ENCODE results near the gene EPHA6. TPM values are rescaled to one million over a fixed set of nuclear protein-coding genes. Genes with fewer than 3 reads are reported as not detected.

Gene EPHA6
- total RNA-seq (2022; extraction: Qiagen RNA extraction), result 0.07 to 0.33 TPM (median 0.18 TPM) in 4 of 5 replicates, not detected in the other

DNA sequence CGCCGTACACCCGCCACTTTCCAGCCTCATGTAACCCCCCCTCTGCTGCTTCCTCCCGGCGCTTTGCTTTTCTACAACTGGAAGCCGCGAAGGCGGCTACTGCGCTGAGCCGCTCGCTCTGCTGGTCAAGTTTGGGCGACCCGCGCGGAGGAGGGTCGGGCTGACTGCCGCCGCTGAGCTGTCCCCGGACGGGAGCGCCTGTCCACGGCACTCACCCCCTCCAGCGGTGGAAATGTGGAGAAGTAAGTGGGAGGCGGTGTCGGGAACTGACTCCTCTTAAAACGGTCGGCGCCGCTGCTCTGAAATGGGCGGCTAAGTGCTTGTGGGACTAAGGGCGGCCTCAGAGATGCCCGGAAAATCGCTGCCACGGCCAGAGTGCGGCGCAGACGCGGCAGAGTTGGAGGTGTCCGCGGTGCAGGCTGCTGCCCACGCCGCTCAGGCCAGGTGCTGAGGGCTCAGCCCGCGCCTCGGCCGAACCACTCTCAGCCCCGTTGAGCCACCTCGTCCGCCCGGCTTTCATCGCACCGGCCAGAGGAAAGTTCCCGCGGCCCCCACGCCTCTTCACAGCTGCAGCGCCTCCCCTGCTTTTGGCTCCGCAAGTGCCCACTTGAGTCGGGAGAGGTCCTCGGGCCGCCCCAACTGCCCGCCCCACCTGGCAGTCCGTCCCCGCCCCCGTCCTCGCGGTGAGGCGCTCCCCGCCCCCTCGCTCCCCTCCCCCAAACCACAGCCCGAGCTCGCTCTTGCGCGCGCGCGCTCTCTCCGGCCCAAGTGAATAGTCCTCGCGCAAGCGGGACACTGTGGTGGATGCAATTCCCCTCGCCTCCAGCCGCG lies at the start of gene EPHA6:
EPHA6 (plus strand) TSS at position 775 of the 831 bp plus-strand sequence.

DNA sequence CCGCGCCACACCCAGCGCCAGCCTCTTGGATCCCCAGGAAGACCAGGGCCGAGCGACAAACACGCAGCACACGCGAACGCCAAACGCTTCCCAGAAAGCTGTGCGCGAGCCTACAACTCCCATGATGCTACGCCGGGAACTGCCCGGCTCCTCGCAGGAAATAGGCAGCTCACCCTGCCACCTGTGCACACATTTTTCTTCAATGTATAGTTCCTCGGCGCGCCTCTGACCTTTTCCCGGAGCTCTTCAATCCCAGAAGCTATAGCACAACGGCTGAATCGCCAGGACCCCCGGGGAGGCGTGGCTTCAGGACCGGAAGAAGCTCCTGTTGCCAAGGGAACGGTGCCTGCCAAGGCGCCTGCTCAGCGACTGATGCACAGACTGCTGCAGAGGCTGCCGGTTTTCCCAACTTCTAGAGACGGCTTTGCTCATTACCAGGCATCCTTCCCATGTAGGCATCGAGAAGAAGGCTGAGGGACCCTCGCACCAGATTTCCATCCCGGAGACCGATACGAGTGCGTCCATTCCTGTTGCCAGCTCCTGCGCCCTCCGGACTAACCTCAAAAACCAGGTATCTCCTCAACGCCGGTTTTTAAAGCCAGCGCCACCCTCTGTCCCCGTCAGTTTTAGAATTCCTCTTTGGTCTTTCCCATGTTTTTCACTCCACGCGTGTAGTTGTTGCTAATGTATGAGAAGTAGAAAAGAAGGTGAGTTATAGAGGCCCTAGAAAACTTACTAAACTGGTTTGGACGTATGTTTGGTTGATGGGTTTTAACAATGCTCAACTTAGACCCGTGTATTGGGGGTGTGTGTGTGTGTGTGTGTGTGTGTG lies 950.2 kb downstream of the EPHA6 start, which contains the start of gene ARL6:
ARL6 (plus strand) TSS at position 352 of the 832 bp plus-strand sequence. CDS start 3,350 bp downstream, outside the sequence.

